ENCODE measurements around the gene FNDC5.

Gene FNDC5

DNA sequence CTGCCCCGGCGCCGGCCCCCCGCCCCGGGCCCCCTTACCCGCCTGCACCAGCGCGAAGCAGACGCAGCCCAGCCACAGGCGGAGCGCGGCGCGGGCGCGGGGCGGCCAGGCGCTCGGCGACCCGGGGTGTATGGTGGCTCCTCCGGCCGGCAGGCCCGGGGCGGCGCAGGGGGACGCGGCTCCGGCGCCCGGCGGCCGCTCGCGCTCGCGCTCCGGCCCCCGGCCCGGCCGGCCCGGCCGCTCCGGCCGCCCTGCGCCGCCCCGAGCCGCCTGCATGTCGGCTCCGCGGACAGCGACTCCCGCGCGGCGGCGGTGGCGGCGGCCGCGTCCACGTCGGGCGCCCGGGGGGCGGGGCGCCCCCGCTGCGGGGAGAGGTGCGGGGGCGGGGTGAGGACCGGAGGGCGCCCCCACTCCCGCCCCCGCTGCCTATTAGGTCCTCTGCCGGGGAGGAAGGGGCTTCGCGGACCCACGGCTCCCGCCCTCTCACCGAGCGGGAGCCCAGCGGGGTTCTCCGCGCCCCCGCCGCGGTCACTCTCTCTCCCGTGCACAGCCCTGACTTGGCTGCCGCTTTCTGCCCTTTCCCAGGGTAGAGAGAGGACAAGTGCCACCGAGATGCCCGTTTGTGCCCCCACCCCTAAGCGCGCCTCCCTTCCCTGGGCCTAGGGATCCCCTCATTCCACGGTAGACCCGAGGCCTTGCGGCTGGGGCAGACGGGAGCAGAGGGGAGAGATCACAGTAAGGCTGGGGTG, at the start of gene FNDC5:
Gene FNDC5, minus strand, starts transcription at position 298 of the 749 bp plus-strand sequence.
- in situ Hi-C loops (cut with HindIII; ENCODE audit: low sequenced_read_pairs), result no loop called here
- TF ChIP-seq CTCF (IDR thresholded peaks at IDR 0.05; ENCODE audit: low read depth, low read length, missing control alignments), result no peak
- H3K4me3 ChIP-seq (ENCODE audit: low read depth, low read length), result peak within 1 kb of the TSS; percentile 39
- DNase-seq (ENCODE audit: low read depth), result no peak

GRCh38 chr1:32919811-32920733, 49.4 kb upstream of the FNDC5 start:
- peak; percentile 53 for DNase-seq (ENCODE audit: low read depth)
- H3K4me3 ChIP-seq (ENCODE audit: low read depth, low read length), result no peak overlapping the region
- in situ Hi-C loops (cut with HindIII; ENCODE audit: low sequenced_read_pairs), result no loop called here
- TF ChIP-seq CTCF (IDR thresholded peaks at IDR 0.05; ENCODE audit: low read depth, low read length, missing control alignments), result no peak

- in situ Hi-C loops (cut with HindIII; ENCODE audit: low sequenced_read_pairs), result no loop called here
- no peak for TF ChIP-seq CTCF (IDR thresholded peaks at IDR 0.05; ENCODE audit: low read depth, low read length, missing control alignments)
- DNase-seq (ENCODE audit: low read depth), result no peak
- H3K4me3 ChIP-seq (ENCODE audit: low read depth, low read length), result no peak overlapping the region
These were observed 47.5 kb upstream of the FNDC5 start for GRCh38 chr1:32918179-32918578.

GRCh38 chr1:32917521-32917920, 46.8 kb upstream of the FNDC5 start:
- H3K4me3 ChIP-seq (ENCODE audit: low read depth, low read length), result no peak overlapping the region
- TF ChIP-seq CTCF (IDR thresholded peaks at IDR 0.05; ENCODE audit: low read depth, low read length, missing control alignments), result no peak
- DNase-seq (ENCODE audit: low read depth), result no peak
- in situ Hi-C loops (cut with HindIII; ENCODE audit: low sequenced_read_pairs), result no loop called here

DNA sequence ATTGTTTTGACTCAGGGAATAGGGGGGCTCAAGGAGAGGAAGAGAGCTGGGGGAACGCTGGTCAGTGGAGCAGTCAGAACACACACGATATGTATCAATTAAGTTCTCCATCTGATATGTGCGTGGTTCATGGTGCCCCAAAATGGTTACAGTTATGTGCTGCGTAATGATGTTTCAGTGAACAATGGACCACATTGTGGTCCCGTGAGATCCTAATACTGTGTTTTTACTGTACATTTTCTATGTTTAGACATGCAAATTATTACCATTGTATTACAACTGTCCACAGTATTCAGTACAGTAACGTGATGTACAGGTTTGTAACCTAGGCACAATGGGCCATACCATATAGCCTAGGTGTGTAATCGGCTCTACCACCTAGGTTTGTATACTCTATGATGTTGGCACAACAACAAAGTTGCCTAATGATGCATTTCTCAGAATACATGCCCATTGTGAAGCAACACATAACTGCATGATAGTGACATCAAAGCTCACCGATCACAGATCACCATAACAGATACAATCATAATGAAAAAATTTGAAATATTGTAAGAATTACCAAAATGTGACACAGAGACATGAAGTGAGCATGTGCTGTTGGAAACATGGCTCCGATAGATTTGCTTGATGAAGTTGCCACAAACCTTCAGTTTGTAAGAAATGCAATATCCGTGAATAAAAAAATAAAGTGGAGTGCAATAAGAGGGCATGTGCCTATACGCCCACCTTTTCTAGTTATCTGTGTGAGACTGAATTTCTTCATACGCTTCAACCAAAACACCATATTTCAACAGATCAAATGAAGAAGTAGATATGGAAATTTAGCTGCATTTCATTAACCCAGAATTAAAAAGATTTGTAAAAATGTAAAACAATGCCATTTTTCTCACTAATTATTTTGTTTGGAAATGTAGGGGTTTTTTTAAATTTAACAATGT, 45.3 kb upstream of the FNDC5 start:
- H3K4me3 ChIP-seq (ENCODE audit: low read depth, low read length), result no peak overlapping the region
- no peak for DNase-seq (ENCODE audit: low read depth)
- in situ Hi-C loops (cut with HindIII; ENCODE audit: low sequenced_read_pairs), result no loop called here
- no peak for TF ChIP-seq CTCF (IDR thresholded peaks at IDR 0.05; ENCODE audit: low read depth, low read length, missing control alignments)

- no peak for DNase-seq (ENCODE audit: low read depth)
- in situ Hi-C loops (cut with HindIII; ENCODE audit: low sequenced_read_pairs), result no loop called here
- no peak overlapping the region for H3K4me3 ChIP-seq (ENCODE audit: low read depth, low read length)
- TF ChIP-seq CTCF (IDR thresholded peaks at IDR 0.05; ENCODE audit: low read depth, low read length, missing control alignments), result no peak
These were observed 39.6 kb upstream of the FNDC5 start for GRCh38 chr1:32910319-32910718.
